Ishikawa (cell line): ENCODE measurements around the gene ACOX2.
A peak's percentile ranks its signal among the peaks of the same experiment; 100 is the strongest.

Experiments
- CEBPB ChIP-seq: IDR thresholded peaks from 2 replicates; pipeline ENCODE4 v1.6.1; 2012
- CREB1 ChIP-seq: IDR thresholded peaks from 2 replicates; pipeline ENCODE4 v1.6.1; 2012; ENCODE audit warnings: low read depth
- EGR1 ChIP-seq: IDR thresholded peaks from 2 replicates; pipeline ENCODE4 v1.6.1; 2012
- EP300 ChIP-seq: IDR thresholded peaks from 2 replicates; pipeline ENCODE4 v1.6.1; 2012; ENCODE audit warnings: borderline replicate concordance
- FOXM1 ChIP-seq: IDR thresholded peaks from 2 replicates; pipeline ENCODE4 v1.6.1; 2012; ENCODE audit warnings: low read depth, borderline replicate concordance
- NFIC ChIP-seq: IDR thresholded peaks from 2 replicates; pipeline ENCODE4 v1.6.1; 2012
- RAD21 ChIP-seq: IDR thresholded peaks from 2 replicates; pipeline ENCODE4 v1.6.1; 2012; ENCODE audit warnings: low read depth
- TAF1 ChIP-seq: IDR thresholded peaks from 2 replicates; pipeline ENCODE4 v1.6.1; 2012; ENCODE audit warnings: low read depth, mild to moderate bottlenecking
- TCF12 ChIP-seq: IDR thresholded peaks from 2 replicates; pipeline ENCODE4 v1.6.1; 2012; ENCODE audit warnings: low read depth
- TEAD4 ChIP-seq: IDR thresholded peaks from 2 replicates; pipeline ENCODE4 v1.6.1; 2012
- YY1 ChIP-seq: IDR thresholded peaks from 2 replicates; pipeline ENCODE4 v1.6.1; 2012; ENCODE audit warnings: low read depth
- ZBTB7A ChIP-seq: IDR thresholded peaks from 2 replicates; pipeline ENCODE4 v1.6.1; 2012; ENCODE audit warnings: low read depth
- TF ChIP-seq, protein P1 (sequence below): IDR thresholded peaks from 2 replicates; pipeline ENCODE4 v1.6.1; 2012; ENCODE audit warnings: low read depth, mild to moderate bottlenecking
- TF ChIP-seq, protein P2 (sequence below): IDR thresholded peaks from 2 replicates; pipeline ENCODE4 v1.6.1; 2012
- TF ChIP-seq, protein P3 (sequence below): IDR thresholded peaks from 2 replicates; pipeline ENCODE4 v1.6.1; 2012

ACOX2 gene

DNA sequence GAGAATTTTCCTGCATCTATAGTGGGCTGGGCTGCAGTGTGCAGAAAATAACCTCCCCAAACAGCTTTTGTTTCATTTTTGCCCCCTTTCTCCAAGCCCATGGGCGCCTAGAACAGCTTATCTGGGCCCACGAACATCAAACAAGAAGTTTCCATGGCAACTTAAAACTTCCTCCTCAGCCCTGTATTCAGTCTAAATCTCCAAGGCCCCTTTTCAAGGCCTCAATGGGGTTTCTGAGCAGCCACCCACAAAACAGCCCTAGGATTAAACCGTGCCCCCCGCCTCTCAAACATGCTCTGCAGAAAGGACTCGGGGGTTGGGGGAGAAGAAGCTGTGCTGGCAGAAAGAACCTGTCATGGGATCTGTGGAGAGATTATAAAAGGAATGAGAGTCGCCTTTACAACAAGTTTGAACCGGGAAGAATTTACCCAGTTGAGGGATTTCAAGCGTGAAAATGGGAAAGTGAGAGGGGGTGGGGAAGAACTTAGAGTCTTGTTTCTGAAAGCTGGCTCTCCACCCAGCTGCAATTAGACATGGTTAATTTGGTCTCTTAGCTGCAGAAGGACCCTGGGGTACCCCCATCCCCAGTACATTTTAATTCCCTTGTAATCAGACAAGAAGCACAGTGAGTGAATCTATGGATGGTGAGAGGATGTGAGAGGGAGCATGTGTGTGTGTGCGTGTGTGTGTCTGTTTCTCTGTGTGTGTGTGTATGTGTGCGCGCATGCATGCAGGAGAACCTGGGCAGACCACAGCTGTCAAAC is 44.5 kb upstream of the ACOX2 start:
- TF ChIP-seq EGR1 (no peak), NFIC (no peak), ZBTB7A (no peak), EP300 (no peak), TCF12 (no peak), TAF1 (no peak), TEAD4 (no peak), FOXM1 (no peak), CREB1 (no peak), CEBPB (no peak), RAD21 (no peak), YY1 (no peak)
- TF ChIP-seq, protein P1, sequence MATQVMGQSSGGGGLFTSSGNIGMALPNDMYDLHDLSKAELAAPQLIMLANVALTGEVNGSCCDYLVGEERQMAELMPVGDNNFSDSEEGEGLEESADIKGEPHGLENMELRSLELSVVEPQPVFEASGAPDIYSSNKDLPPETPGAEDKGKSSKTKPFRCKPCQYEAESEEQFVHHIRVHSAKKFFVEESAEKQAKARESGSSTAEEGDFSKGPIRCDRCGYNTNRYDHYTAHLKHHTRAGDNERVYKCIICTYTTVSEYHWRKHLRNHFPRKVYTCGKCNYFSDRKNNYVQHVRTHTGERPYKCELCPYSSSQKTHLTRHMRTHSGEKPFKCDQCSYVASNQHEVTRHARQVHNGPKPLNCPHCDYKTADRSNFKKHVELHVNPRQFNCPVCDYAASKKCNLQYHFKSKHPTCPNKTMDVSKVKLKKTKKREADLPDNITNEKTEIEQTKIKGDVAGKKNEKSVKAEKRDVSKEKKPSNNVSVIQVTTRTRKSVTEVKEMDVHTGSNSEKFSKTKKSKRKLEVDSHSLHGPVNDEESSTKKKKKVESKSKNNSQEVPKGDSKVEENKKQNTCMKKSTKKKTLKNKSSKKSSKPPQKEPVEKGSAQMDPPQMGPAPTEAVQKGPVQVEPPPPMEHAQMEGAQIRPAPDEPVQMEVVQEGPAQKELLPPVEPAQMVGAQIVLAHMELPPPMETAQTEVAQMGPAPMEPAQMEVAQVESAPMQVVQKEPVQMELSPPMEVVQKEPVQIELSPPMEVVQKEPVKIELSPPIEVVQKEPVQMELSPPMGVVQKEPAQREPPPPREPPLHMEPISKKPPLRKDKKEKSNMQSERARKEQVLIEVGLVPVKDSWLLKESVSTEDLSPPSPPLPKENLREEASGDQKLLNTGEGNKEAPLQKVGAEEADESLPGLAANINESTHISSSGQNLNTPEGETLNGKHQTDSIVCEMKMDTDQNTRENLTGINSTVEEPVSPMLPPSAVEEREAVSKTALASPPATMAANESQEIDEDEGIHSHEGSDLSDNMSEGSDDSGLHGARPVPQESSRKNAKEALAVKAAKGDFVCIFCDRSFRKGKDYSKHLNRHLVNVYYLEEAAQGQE, result no peak
- TF ChIP-seq, protein P2, sequence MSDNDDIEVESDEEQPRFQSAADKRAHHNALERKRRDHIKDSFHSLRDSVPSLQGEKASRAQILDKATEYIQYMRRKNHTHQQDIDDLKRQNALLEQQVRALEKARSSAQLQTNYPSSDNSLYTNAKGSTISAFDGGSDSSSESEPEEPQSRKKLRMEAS, result no peak
- TF ChIP-seq, protein P3, sequence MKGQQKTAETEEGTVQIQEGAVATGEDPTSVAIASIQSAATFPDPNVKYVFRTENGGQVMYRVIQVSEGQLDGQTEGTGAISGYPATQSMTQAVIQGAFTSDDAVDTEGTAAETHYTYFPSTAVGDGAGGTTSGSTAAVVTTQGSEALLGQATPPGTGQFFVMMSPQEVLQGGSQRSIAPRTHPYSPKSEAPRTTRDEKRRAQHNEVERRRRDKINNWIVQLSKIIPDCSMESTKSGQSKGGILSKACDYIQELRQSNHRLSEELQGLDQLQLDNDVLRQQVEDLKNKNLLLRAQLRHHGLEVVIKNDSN, result no peak

DNA sequence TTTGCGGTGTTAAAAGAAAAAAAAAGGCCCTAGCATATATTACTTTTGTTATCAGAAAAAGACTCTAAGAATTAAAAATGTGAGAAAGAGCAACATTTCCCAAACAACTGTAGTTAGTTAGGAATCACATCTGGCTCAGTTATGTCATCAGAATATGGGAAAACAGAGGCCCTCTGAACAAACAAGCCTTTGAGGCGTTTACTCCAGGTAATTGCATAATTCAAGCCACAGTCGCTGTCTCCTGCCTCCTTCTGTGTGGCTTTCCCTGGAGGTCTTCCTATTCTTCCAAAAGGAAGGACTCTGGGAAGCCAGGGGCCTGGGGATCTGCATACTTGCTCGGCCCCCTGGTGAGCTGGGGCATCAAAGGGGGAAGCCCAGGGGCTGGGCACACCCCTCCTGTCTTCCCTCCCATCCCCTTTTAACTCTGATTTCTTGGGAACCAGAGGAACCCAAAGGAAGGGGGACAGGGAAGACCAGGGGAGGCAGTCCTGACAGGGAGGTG is 43.9 kb upstream of the ACOX2 start:
- TF ChIP-seq EGR1 (no peak), ZBTB7A (no peak), CEBPB (peak; percentile 10; the same call in 1 of the 2 replicates)

DNA sequence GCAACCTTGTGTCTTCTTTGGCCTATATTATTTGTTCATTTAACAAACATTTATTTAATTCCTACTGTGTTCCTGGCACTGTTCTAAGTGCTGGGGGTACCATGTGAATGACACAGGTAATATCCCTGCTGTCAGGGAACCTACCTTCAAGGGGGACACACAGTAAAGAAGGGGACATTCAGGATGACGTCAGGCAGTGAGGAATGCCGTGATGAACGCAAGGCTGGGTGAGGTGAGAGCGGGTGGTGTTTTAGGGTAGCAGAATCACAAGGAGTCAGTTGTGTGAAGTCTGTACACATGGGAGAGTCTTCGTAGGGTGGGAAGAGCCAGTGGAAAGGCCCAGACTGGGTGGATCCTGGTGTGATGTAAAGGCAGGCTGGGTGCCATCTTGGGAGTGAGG is 41.9 kb upstream of the ACOX2 start:
- TF ChIP-seq, protein P3, result no peak
- TF ChIP-seq CREB1, result no peak
- no peak for TF ChIP-seq CEBPB
- TF ChIP-seq EGR1, result no peak
- no peak for TF ChIP-seq TAF1
- no peak for TF ChIP-seq ZBTB7A
- no peak for TF ChIP-seq TEAD4
- TF ChIP-seq FOXM1, result no peak
- TF ChIP-seq RAD21, result no peak
- no peak for TF ChIP-seq YY1
- TF ChIP-seq, protein P1, result no peak
- no peak for TF ChIP-seq EP300
- no peak for TF ChIP-seq NFIC
- TF ChIP-seq, protein P2, result no peak
- no peak for TF ChIP-seq TCF12

DNA sequence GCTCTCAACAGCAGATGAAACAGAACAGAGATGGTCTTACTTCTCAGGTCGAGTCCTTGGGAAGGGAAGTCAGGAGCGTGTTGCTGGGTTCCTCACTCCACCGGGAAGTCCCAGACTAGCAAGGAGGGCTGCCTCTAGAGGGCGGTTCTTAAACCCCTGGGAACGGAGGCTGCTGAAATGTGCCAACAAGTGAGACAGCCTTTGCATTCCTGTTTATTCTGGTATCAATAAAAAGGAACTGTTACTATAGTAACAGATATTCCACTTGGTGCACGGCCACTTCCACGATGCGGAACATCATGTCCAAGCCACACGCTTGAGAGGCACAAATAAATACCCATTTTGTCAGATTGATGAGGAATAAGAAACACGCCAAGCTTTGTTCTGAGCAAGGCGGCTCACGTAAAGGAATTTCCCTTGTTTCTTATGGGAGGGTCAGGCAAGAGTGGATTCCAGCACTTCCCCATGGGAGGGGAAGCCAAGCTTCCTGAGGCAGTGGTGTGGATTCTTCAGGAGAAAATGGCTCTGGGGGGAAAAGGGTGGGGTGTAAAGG is 40.4 kb upstream of the ACOX2 start, which contains the start of gene FAM107A:
FAM107A (minus strand) TSS at position 123 of the 553 bp plus-strand sequence. CDS start 7,531 bp downstream, outside the sequence.
- TF ChIP-seq TCF12 (no peak), TEAD4 (peak; percentile 42; the same call in 1 of the 2 replicates), NFIC (0 out of 2 replicates have a peak, but pooled peaks have one; percentile 23), FOXM1 (no peak)

DNA sequence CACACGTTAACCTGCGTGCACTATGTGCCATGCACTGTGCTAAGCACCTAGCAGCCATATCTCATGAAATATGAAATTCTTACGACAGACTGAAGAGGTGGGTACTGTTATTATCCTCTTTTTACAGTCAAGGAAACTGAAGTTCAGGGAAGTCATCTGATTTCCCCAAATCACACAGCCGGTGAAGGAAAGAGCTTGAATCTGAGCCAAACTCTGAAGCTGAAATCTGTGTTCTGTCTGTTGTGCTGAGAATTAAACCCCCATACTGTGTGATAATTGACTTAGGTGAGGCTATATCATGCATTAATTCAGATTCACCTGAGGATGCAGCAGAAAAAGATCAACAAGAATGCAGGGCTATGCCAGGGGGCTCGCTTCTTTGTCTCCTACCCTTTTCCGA is 39.7 kb upstream of the ACOX2 start:
- TF ChIP-seq YY1 (no peak), CEBPB (no peak), FOXM1 (no peak), ZBTB7A (no peak), TAF1 (no peak), EGR1 (no peak), CREB1 (no peak), TCF12 (no peak)
- TF ChIP-seq, protein P1, result no peak
- TF ChIP-seq, protein P3, result no peak
- TF ChIP-seq, protein P2, result no peak
